K562 (cell line): ENCODE results near the gene MAN1A1. TPM values are rescaled to one million over a fixed set of nuclear protein-coding genes. Genes with fewer than 3 reads are reported as not detected.

Experiments
- BCL6 ChIP-seq: fragments of 250-450 bp; sonication (Bioruptor Pico); IDR thresholded peaks from 2 replicates; pipeline ENCODE4 v1.4.0; 2020
- BHLHE40 ChIP-seq: IDR thresholded peaks from 2 replicates; pipeline ENCODE4 v1.6.1; 2011; ENCODE audit warnings: low read length, improper control_type of control experiment
- DIDO1 ChIP-seq: fragments of 450-650 bp; IDR thresholded peaks from 2 replicates; pipeline ENCODE4 v1.6.1; 2016; ENCODE audit warnings: low read depth, missing biosample characterization, missing genetic modification characterization
- ELF2 ChIP-seq: fragments of 250-450 bp; sonication (Bioruptor Pico); IDR thresholded peaks from 2 replicates; pipeline ENCODE4 v1.5.0; 2021; ENCODE audit warnings: mild to moderate bottlenecking
- FOS ChIP-seq: IDR thresholded peaks from 3 replicates; pipeline ENCODE4 v1.6.1; 2011; ENCODE audit not compliant: insufficient read length; ENCODE audit errors: extremely low read depth
- LARP7 ChIP-seq: fragments of 450-650 bp; IDR thresholded peaks from 2 replicates; pipeline ENCODE4 v1.6.1; 2016
- MCM2 ChIP-seq: fragments of 450-650 bp; IDR thresholded peaks from 2 replicates; pipeline ENCODE4 v1.6.1; 2017; ENCODE audit warnings: low read depth, mild to moderate bottlenecking
- POLR2H ChIP-seq: IDR thresholded peaks from 2 replicates; pipeline ENCODE4 v1.6.1; 2016; ENCODE audit warnings: missing genetic modification characterization, low read depth, mild to moderate bottlenecking, control low read depth, missing compliant biosample characterization, moderate library complexity
- PRMT5 ChIP-seq: sonication (generic); formaldehyde crosslinking; IDR thresholded peaks from 2 replicates; pipeline ENCODE4 v1.5.0; 2020; ENCODE audit warnings: missing genetic modification reagents
- SAFB2 ChIP-seq: fragments of 200-400 bp; formaldehyde crosslinking; IDR thresholded peaks from 2 replicates; pipeline ENCODE4 v1.6.1; 2018; ENCODE audit warnings: borderline replicate concordance, low read length, low read depth, moderate library complexity; ENCODE audit not compliant: severe bottlenecking
- SRF ChIP-seq, 2 experiments: fragments of 250-450, 450-650 bp in 1 of 2; sonication (Bioruptor Pico) in 1 of 2; sonication (generic) in 1 of 2; formaldehyde crosslinking; IDR thresholded peaks; 2 replicates each; pipeline versions ENCODE4 v1.5.0 to v1.5.1; 2020 to 2022; ENCODE audit warnings: mild to moderate bottlenecking in 1 of 2, missing genetic modification reagents in 1 of 2
- TCF7L2 ChIP-seq: fragments of 150-350 bp; IDR thresholded peaks from 2 replicates; pipeline ENCODE4 v1.6.1; 2016; ENCODE audit warnings: low read depth, mild to moderate bottlenecking, low read length, moderate library complexity
- U2AF2 ChIP-seq: fragments of 200-400 bp; formaldehyde crosslinking; optimal IDR thresholded peaks from 2 replicates; pipeline ENCODE3; 2017; ENCODE audit warnings: low read depth, mild to moderate bottlenecking, low read length
- XRCC3 ChIP-seq: fragments of 450-650 bp; IDR thresholded peaks from 2 replicates; pipeline ENCODE4 v1.6.1; 2017; ENCODE audit warnings: mild to moderate bottlenecking, moderate library complexity
- XRCC4 ChIP-seq: IDR thresholded peaks from one replicate; pipeline ENCODE4 v1.6.1; 2011; ENCODE audit not compliant: insufficient read depth, insufficient read length; ENCODE audit errors: extremely low read depth
- ZFP36 ChIP-seq: fragments of 150-350 bp; IDR thresholded peaks from 2 replicates; pipeline ENCODE4 v1.6.1; 2018; ENCODE audit warnings: low read length, low read depth; ENCODE audit not compliant: partially characterized antibody
- ZNF174 ChIP-seq: fragments of 250-450 bp; sonication (Bioruptor Pico); IDR thresholded peaks from 2 replicates; pipeline ENCODE4 v1.4.0; 2020; ENCODE audit warnings: mild to moderate bottlenecking
- ZNF354B ChIP-seq: fragments of 250-450 bp; sonication (Bioruptor Pico); IDR thresholded peaks from 2 replicates; pipeline ENCODE4 v1.4.0; 2020
- ZNF507 ChIP-seq: conservative IDR thresholded peaks from 2 replicates; pipeline ENCODE4 v1.6.1; 2017; ENCODE audit warnings: missing genetic modification characterization, missing compliant biosample characterization
- polyA plus RNA-seq, 8 experiments: library from polyadenylated mRNA; depleted of rRNA in 4 of 8; stranded (reverse) in 5 of 8; unstranded in 3 of 8; fragments of >200 nt; fragmentation: Nextera tagmentation in 2 of 8; fragmentation: Illumina TruSeq in 1 of 8; extraction: Ambion mirVana in 2 of 8; extraction: Trizol in 1 of 8; gene quantifications; 2 replicates each; pipeline versions ENCODE4 v1.2.1 to v1.2.3, GENCODE V29; 2011 to 2014; ENCODE audit warnings: inconsistent platforms in 1 of 8, missing spikeins in 1 of 8
- total RNA-seq, 7 experiments: library from RNA; depleted of rRNA in 6 of 7; stranded (reverse); fragments of >200 nt in 6 of 7; fragmentation: Illumina TruSeq in 2 of 7; extraction: Trizol in 2 of 7; gene quantifications; 2 replicates each; pipeline versions ENCODE4 v1.2.1 to v1.2.3, GENCODE V29; 2011 to 2021; ENCODE audit warnings: low replicate concordance in 1 of 7
- TF ChIP-seq, protein P1 (sequence below), 3 experiments: fragments of 200-800 bp in 1 of 3; fragments of 250-450 bp in 1 of 3; fragments of 450-650 bp in 1 of 3; sonication (Bioruptor Pico) in 1 of 3; sonication (Bioruptor generic) in 1 of 3; formaldehyde crosslinking in 1 of 3; IDR thresholded peaks; 2 replicates each; pipeline versions ENCODE4 v1.6.1 to v1.8.0; 2016 to 2022; ENCODE audit warnings: mild to moderate bottlenecking in 2 of 3, missing genetic modification characterization in 2 of 3, missing compliant biosample characterization in 1 of 3, moderate library complexity in 1 of 3
- TF ChIP-seq, protein P2 (sequence below): fragments of 200-400 bp; formaldehyde crosslinking; IDR thresholded peaks from 2 replicates; pipeline ENCODE4 v1.6.1; 2017; ENCODE audit warnings: mild to moderate bottlenecking, low read depth, low read length, moderate library complexity
- TF ChIP-seq, protein P3 (sequence below): fragments of 250-450 bp; sonication (Bioruptor Pico); IDR thresholded peaks from 2 replicates; pipeline ENCODE4 v1.8.0; 2022; ENCODE audit warnings: moderate library complexity, mild to moderate bottlenecking, inconsistent platforms

The MAN1A1 gene
- total and polyA plus RNA-seq, 9 of the 15 experiments (the other 6 are each of a cell fraction or from before 2014, with no cell fraction given): 24.5 to 78.4 (median 59.7) TPM

DNA sequence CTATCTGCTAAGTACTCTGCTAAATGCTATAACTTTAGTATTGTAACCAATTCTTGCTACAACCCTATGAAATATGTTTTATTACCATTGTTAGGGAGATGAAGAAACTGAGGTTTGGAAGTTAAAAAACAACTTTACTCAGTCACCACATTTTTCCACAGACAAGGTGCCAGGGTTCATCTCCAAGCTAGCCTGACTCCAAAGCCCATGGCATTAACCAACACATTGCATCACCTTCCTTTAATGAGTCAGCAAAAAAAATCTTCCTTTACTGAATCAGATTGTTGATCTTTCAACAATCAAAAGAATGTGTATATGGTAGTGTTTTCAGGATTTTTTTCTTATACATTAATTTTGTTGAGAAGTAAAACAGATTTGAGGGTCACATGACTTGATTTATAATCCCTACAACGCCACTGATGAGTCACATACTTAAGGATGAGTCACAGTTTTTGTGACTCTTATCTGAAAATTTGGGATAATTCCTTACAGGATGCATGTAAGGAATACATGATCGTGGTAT lies 41.5 kb downstream of the MAN1A1 start (continued):
- TF ChIP-seq, protein P1, sequence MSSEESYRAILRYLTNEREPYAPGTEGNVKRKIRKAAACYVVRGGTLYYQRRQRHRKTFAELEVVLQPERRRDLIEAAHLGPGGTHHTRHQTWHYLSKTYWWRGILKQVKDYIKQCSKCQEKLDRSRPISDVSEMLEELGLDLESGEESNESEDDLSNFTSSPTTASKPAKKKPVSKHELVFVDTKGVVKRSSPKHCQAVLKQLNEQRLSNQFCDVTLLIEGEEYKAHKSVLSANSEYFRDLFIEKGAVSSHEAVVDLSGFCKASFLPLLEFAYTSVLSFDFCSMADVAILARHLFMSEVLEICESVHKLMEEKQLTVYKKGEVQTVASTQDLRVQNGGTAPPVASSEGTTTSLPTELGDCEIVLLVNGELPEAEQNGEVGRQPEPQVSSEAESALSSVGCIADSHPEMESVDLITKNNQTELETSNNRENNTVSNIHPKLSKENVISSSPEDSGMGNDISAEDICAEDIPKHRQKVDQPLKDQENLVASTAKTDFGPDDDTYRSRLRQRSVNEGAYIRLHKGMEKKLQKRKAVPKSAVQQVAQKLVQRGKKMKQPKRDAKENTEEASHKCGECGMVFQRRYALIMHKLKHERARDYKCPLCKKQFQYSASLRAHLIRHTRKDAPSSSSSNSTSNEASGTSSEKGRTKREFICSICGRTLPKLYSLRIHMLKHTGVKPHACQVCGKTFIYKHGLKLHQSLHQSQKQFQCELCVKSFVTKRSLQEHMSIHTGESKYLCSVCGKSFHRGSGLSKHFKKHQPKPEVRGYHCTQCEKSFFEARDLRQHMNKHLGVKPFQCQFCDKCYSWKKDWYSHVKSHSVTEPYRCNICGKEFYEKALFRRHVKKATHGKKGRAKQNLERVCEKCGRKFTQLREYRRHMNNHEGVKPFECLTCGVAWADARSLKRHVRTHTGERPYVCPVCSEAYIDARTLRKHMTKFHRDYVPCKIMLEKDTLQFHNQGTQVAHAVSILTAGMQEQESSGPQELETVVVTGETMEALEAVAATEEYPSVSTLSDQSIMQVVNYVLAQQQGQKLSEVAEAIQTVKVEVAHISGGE (CRISPR knock-in tag; IDR thresholded peaks at IDR 0.05): 0 out of 6 replicates have a peak, but pooled peaks of 1 of the 3 experiments have one; percentile 42
- TF ChIP-seq ELF2 (CRISPR knock-in tag): peak; percentile 29; the same call in 1 of the 2 replicates
- TF ChIP-seq, protein P2, sequence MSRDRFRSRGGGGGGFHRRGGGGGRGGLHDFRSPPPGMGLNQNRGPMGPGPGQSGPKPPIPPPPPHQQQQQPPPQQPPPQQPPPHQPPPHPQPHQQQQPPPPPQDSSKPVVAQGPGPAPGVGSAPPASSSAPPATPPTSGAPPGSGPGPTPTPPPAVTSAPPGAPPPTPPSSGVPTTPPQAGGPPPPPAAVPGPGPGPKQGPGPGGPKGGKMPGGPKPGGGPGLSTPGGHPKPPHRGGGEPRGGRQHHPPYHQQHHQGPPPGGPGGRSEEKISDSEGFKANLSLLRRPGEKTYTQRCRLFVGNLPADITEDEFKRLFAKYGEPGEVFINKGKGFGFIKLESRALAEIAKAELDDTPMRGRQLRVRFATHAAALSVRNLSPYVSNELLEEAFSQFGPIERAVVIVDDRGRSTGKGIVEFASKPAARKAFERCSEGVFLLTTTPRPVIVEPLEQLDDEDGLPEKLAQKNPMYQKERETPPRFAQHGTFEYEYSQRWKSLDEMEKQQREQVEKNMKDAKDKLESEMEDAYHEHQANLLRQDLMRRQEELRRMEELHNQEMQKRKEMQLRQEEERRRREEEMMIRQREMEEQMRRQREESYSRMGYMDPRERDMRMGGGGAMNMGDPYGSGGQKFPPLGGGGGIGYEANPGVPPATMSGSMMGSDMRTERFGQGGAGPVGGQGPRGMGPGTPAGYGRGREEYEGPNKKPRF: no peak
- TF ChIP-seq POLR2H: 0 out of 2 replicates have a peak, but pooled peaks have one; percentile 19
- TF ChIP-seq ZNF507 (tag): no peak
- peak; percentile 68 for TF ChIP-seq FOS
- peak; percentile 18; the same call in 1 of the 2 replicates for TF ChIP-seq ZNF354B (CRISPR knock-in tag)
- no peak for TF ChIP-seq ZNF174
- no peak for TF ChIP-seq U2AF2
- TF ChIP-seq XRCC4: no peak
- no peak for TF ChIP-seq SAFB2
- no peak for TF ChIP-seq ZFP36
- TF ChIP-seq XRCC3: no peak
- no peak for TF ChIP-seq MCM2
- peak; percentile 73; the same call in 1 of the 2 replicates for TF ChIP-seq BHLHE40
- TF ChIP-seq DIDO1: no peak
- TF ChIP-seq, protein P3, sequence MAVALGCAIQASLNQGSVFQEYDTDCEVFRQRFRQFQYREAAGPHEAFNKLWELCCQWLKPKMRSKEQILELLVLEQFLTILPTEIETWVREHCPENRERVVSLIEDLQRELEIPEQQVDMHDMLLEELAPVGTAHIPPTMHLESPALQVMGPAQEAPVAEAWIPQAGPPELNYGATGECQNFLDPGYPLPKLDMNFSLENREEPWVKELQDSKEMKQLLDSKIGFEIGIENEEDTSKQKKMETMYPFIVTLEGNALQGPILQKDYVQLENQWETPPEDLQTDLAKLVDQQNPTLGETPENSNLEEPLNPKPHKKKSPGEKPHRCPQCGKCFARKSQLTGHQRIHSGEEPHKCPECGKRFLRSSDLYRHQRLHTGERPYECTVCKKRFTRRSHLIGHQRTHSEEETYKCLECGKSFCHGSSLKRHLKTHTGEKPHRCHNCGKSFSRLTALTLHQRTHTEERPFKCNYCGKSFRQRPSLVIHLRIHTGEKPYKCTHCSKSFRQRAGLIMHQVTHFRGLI (CRISPR knock-in tag): peak; percentile 34
- no peak for TF ChIP-seq BCL6 (CRISPR knock-in tag)
- no peak for TF ChIP-seq PRMT5 (CRISPR knock-in tag)
- no peak for TF ChIP-seq TCF7L2
- no peak for TF ChIP-seq LARP7
- no peak for TF ChIP-seq SRF (CRISPR knock-in tag; IDR thresholded peaks at IDR 0.05)
